ENCODE measurements around the gene SALL4.

The SALL4 gene

GRCh38 chr20:51766994-51767866 is 35.1 kb downstream of the SALL4 start:
- POLR2A ChIA-PET, result interaction anchor here (1.0 kb wide), 1 partner anchor 33 kb away, joined by 3 read pairs; no protein-coding TSS in a partner anchor
- Histone ChIP-seq H3K4me3 (ENCODE audit: low read depth, low read length) (peak overlapping the region; percentile 78), H3K27ac (ENCODE audit: extremely low read depth, low read depth, low read length) (peak overlapping the region; percentile 93), H3K4me1 (ENCODE audit: control insufficient read depth, insufficient read depth, low read length) (no peaks in the 10 kb centered on the region), H3K9me3 (ENCODE audit: control insufficient read depth, insufficient read depth, low read depth, low read length) (no peaks in the 10 kb centered on the region), H3K36me3 (ENCODE audit: control insufficient read depth in 2 of 2, insufficient read depth in 1 of 2, low read length in 2 of 2) (no peaks in the 10 kb centered on the region)
- CTCF ChIA-PET, result interaction anchor here (0.6 to 0.7 kb wide), 2 partner anchors 12 to 13 kb away, joined by 3 to 5 read pairs; no protein-coding TSS in a partner anchor
- TF ChIP-seq ZNF280C (tag by site-specific recombination; IDR thresholded peaks at IDR 0.05), result no peak
- TF ChIP-seq ZNF600 (tag by site-specific recombination; IDR thresholded peaks at IDR 0.05), result peak; percentile 49; the same call in 1 of the 2 replicates
- peak; percentile 41 for TF ChIP-seq IKZF3 (tag by site-specific recombination; IDR thresholded peaks at IDR 0.05)
- 0 out of 2 replicates have a peak, but pooled peaks have one; percentile 56 for TF ChIP-seq ZNF777 (tag by site-specific recombination; IDR thresholded peaks at IDR 0.05; ENCODE audit: borderline replicate concordance)
- TF ChIP-seq ZNF521 (tag by site-specific recombination; IDR thresholded peaks at IDR 0.05), result no peak
- TF ChIP-seq ZNF132 (tag by site-specific recombination; IDR thresholded peaks at IDR 0.05; ENCODE audit: borderline replicate concordance), result no peak
- TF ChIP-seq ZNF37A (tag by site-specific recombination; IDR thresholded peaks at IDR 0.05), result no peak
- TF ChIP-seq ZSCAN30 (tag by site-specific recombination; IDR thresholded peaks at IDR 0.05), result 0 out of 2 replicates have a peak, but pooled peaks have one; percentile 14
- no peak for TF ChIP-seq ZNF514 (tag by site-specific recombination; IDR thresholded peaks at IDR 0.05)
- TF ChIP-seq ZNF311 (tag by site-specific recombination; IDR thresholded peaks at IDR 0.05; ENCODE audit: borderline replicate concordance), result no peak
- peak; percentile 45; the same call in 1 of the 2 replicates for TF ChIP-seq ZNF76 (tag by site-specific recombination; IDR thresholded peaks at IDR 0.05; ENCODE audit: borderline replicate concordance, low read depth)
- no peak for TF ChIP-seq INSM2 (tag by site-specific recombination; IDR thresholded peaks at IDR 0.05)
- TF ChIP-seq ZBTB21 (tag by site-specific recombination; IDR thresholded peaks at IDR 0.05), result no peak
- peak; percentile 58 for TF ChIP-seq ZNF335 (tag by site-specific recombination; conservative IDR thresholded peaks at IDR 0.05)
- peak; percentile 51; the same call in 1 of the 2 replicates for TF ChIP-seq EGR2 (tag by site-specific recombination; IDR thresholded peaks at IDR 0.05; ENCODE audit: low read depth)
- no peak for TF ChIP-seq ZSCAN4 (tag by site-specific recombination; IDR thresholded peaks at IDR 0.05)
- peak; percentile 85 for TF ChIP-seq ZXDB (tag by site-specific recombination; IDR thresholded peaks at IDR 0.05)
- TF ChIP-seq ZNF26 (tag by site-specific recombination; IDR thresholded peaks at IDR 0.05), result no peak
- no peak for TF ChIP-seq ZNF768 (tag by site-specific recombination; IDR thresholded peaks at IDR 0.05)
- TF ChIP-seq ZNF473 (tag by site-specific recombination; IDR thresholded peaks at IDR 0.05), result no peak
- no peak; the same call in 1 of the 2 replicates for TF ChIP-seq SP7 (tag by site-specific recombination; IDR thresholded peaks at IDR 0.05)
- TF ChIP-seq KLF1 (tag by site-specific recombination; IDR thresholded peaks at IDR 0.05), result peak; percentile 28; the same call in 1 of the 2 replicates
- no peak for TF ChIP-seq ZNF175 (tag by site-specific recombination; IDR thresholded peaks at IDR 0.05)
- TF ChIP-seq ZNF423 (tag by site-specific recombination; IDR thresholded peaks at IDR 0.05), result peak; percentile 92
- TF ChIP-seq ZNF16 (tag by site-specific recombination; IDR thresholded peaks at IDR 0.05; ENCODE audit: low read depth), result no peak
- no peak for TF ChIP-seq GLI4 (tag by site-specific recombination; IDR thresholded peaks at IDR 0.05)
- no peak for TF ChIP-seq ZNF776 (tag by site-specific recombination; IDR thresholded peaks at IDR 0.05; ENCODE audit: borderline replicate concordance)
- TF ChIP-seq ZNF10 (tag by site-specific recombination; IDR thresholded peaks at IDR 0.05), result peak; percentile 82
- TF ChIP-seq ZNF792 (tag by site-specific recombination; IDR thresholded peaks at IDR 0.05), result no peak
- no peak; the same call in 1 of the 2 replicates for TF ChIP-seq BCL11B (tag by site-specific recombination; IDR thresholded peaks at IDR 0.05; ENCODE audit: low read depth)
- TF ChIP-seq YY1 (tag by site-specific recombination; IDR thresholded peaks at IDR 0.05), result peak; percentile 49
- peak; percentile 99 for TF ChIP-seq ZBTB8A (tag by site-specific recombination; IDR thresholded peaks at IDR 0.05)
- no peak for TF ChIP-seq ZNF560 (tag by site-specific recombination; IDR thresholded peaks at IDR 0.05; ENCODE audit: borderline replicate concordance)

Data from HEK293 (cell line).